OCI-LY1 (cell line): ENCODE results near the gene BPIFB3.

ENCODE experiments used
- EZH2 ChIP-seq: fragments of 200-600 bp; sonication (generic), shearing (Covaris generic); IDR thresholded peaks from 2 replicates; pipeline ENCODE4 v1.8.0; 2017; ENCODE audit warnings: borderline replicate concordance, mixed run types, mild to moderate bottlenecking, antibody characterized with exemption, low read length, moderate library complexity, mixed read lengths
- TF ChIP-seq, protein P1 (sequence below): fragments of 200-600 bp; sonication (generic), shearing (Covaris generic); IDR thresholded peaks from 2 replicates; pipeline ENCODE4 v1.5.1; 2017; ENCODE audit warnings: mild to moderate bottlenecking, antibody characterized with exemption, low read length, moderate library complexity, mixed read lengths

DNA sequence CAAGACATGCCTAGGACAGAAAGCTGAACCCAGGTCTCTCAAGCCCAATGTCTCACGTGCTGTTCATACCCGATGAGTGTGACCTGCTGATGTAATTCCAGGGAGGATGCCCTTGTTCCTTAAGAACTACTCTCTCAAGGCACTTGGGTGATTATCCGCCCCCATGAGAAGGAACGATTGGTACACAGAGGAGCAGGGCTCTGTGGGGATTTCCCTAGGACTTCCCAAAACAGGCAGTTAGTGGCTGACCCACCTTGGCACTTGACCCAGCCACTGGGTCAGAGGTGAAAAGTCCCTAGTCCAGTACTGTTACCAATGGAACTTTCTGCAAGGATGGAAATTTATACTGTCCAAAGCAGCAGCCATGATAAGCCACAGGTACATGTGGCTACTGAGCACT, 31.4 kb upstream of the BPIFB3 start:
- TF ChIP-seq, protein P1, sequence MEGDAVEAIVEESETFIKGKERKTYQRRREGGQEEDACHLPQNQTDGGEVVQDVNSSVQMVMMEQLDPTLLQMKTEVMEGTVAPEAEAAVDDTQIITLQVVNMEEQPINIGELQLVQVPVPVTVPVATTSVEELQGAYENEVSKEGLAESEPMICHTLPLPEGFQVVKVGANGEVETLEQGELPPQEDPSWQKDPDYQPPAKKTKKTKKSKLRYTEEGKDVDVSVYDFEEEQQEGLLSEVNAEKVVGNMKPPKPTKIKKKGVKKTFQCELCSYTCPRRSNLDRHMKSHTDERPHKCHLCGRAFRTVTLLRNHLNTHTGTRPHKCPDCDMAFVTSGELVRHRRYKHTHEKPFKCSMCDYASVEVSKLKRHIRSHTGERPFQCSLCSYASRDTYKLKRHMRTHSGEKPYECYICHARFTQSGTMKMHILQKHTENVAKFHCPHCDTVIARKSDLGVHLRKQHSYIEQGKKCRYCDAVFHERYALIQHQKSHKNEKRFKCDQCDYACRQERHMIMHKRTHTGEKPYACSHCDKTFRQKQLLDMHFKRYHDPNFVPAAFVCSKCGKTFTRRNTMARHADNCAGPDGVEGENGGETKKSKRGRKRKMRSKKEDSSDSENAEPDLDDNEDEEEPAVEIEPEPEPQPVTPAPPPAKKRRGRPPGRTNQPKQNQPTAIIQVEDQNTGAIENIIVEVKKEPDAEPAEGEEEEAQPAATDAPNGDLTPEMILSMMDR = no peak
- TF ChIP-seq EZH2 = no peak
